GM18873 (cell line): ENCODE measurements around the gene DDX56.

Experiments
- ATAC-seq: cut with Tn5 transposase; IDR thresholded peaks from one replicate; pipeline ENCODE4 v1.9.1; 2021; ENCODE audit warnings: mild to moderate bottlenecking, moderate library complexity, moderate number of reproducible peaks; ENCODE audit not compliant: unreplicated experiment, low FRiP score

DDX56 gene

GRCh38 chr7:44573464-44574286 lies at the start of gene DDX56:
DDX56 (minus strand) TSS chr7:44573908; CDS start chr7:44573895, 13 bp downstream.
- ATAC-seq = peak; percentile 75

- peak; percentile 49 for ATAC-seq
Measured at GRCh38 chr7:44622342-44623151, 48.8 kb upstream of the DDX56 start.

GRCh38 chr7:44621750-44622103 lies 48.0 kb upstream of the DDX56 start:
- ATAC-seq = no peak

GRCh38 chr7:44621034-44621749 lies 47.5 kb upstream of the DDX56 start:
- ATAC-seq = no peak

- no peak for ATAC-seq
Measured at GRCh38 chr7:44618753-44619152, 45.0 kb upstream of the DDX56 start.

GRCh38 chr7:44618045-44618444 lies 44.3 kb upstream of the DDX56 start:
- no peak for ATAC-seq

- no peak for ATAC-seq
Measured at GRCh38 chr7:44617225-44617890, 43.6 kb upstream of the DDX56 start.

- ATAC-seq = no peak
Measured at GRCh38 chr7:44616545-44616944, 42.8 kb upstream of the DDX56 start.

GRCh38 chr7:44615793-44616192 lies 42.1 kb upstream of the DDX56 start:
- no peak for ATAC-seq

GRCh38 chr7:44615149-44615611 lies 41.5 kb upstream of the DDX56 start:
- no peak for ATAC-seq

- ATAC-seq = no peak
Measured at GRCh38 chr7:44609829-44610228, 36.1 kb upstream of the DDX56 start.

GRCh38 chr7:44608916-44609648 lies 35.4 kb upstream of the DDX56 start:
- no peak for ATAC-seq

GRCh38 chr7:44607141-44608068 lies 33.7 kb upstream of the DDX56 start:
- no peak for ATAC-seq

GRCh38 chr7:44606341-44607140 lies 32.8 kb upstream of the DDX56 start, which contains the start of gene OGDH:
OGDH (plus strand) TSS chr7:44606627; CDS start chr7:44624344, 17,717 bp downstream.
- ATAC-seq = peak; percentile 91

GRCh38 chr7:44604941-44605340 lies 31.2 kb upstream of the DDX56 start:
- ATAC-seq = no peak

- ATAC-seq = no peak
Measured at GRCh38 chr7:44603193-44603592, 29.5 kb upstream of the DDX56 start.

GRCh38 chr7:44602576-44602910 lies 28.8 kb upstream of the DDX56 start:
- ATAC-seq = no peak

GRCh38 chr7:44599222-44599621 lies 25.5 kb upstream of the DDX56 start:
- no peak for ATAC-seq
